Activated gamma-delta T cell treated with anti-CD3 and anti-CD28 coated beads, Interleukin-2, amount 50 U/mL, for 16 hours (primary cell): ENCODE measurements around the gene NRXN2.
"Not testable (repeated sequence)": the region's sequence is repeated elsewhere in the genome, so short reads cannot be mapped to it uniquely, and the experiment has no call there.

Experiments used
- DNase-seq: peaks from one replicate; pipeline ENCODE4 v3.0.0-alpha.2; 2020; ENCODE audit warnings: low read depth

Gene NRXN2

DNA sequence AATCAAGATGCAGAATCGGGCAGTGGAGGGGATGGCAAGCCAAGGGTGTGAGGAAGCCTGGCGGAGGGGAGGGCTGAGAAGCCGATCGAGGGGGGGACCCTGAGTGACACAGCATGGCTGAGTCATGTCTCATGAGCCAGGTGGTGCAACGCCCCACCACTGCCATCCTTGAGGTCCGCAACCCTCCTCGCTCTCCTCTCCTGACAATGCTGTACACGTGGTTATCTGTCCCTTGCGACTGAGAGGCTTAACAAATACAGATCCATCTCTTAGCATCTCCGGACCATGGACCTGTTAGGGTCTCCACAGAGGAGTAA is 117.8 kb downstream of the NRXN2 start:
- no peak for DNase-seq

- no peak for DNase-seq
Observed at GRCh38 chr11:64604458-64605243, 118.3 kb downstream of the NRXN2 start.

GRCh38 chr11:64603411-64604110 is 119.4 kb downstream of the NRXN2 start:
- DNase-seq = no peak

GRCh38 chr11:64602466-64603070 is 120.4 kb downstream of the NRXN2 start:
- no peak for DNase-seq

DNA sequence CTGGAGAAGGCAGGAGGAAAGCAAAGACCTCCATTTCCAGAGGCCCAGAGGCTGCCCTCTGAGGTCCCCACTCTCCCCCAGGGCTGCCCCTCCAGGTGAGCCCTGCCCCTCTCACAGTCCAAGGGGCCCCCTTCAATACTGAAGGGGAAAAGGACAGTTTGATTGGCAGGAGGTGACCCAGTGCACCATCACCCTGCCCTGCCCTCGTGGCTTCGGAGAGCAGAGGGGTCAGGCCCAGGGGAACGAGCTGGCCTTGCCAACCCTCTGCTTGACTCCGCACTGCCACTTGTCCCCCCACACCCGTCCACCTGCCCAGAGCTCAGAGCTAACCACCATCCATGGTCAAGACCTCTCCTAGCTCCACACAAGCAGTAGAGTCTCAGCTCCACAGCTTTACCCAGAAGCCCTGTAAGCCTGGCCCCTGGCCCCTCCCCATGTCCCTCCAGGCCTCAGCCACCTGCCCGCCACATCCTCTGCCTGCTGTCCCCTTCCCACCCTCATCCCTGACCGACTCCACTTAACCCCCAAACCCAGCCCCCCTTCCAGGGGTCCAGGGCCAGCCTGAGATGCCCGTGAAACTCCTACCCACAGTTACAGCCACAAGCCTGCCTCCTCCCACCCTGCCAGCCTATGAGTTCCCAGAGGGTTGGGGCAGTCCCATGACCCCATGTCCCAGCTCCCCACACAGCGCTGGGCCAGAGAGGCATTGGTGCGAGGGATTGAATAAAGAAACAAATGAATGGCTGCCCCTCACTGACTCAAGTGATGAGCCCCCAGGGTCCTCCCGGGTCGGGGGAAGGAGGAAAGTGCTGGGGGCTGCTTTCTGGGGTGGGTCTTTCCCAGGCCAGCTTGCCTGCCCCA is 121.2 kb downstream of the NRXN2 start:
- no peak for DNase-seq

GRCh38 chr11:64600281-64600992 is 122.6 kb downstream of the NRXN2 start:
- DNase-seq = no peak

GRCh38 chr11:64599698-64600211 is 123.2 kb downstream of the NRXN2 start:
- DNase-seq = no peak

GRCh38 chr11:64598797-64599697 is 124.0 kb downstream of the NRXN2 start:
- DNase-seq = no peak

DNA sequence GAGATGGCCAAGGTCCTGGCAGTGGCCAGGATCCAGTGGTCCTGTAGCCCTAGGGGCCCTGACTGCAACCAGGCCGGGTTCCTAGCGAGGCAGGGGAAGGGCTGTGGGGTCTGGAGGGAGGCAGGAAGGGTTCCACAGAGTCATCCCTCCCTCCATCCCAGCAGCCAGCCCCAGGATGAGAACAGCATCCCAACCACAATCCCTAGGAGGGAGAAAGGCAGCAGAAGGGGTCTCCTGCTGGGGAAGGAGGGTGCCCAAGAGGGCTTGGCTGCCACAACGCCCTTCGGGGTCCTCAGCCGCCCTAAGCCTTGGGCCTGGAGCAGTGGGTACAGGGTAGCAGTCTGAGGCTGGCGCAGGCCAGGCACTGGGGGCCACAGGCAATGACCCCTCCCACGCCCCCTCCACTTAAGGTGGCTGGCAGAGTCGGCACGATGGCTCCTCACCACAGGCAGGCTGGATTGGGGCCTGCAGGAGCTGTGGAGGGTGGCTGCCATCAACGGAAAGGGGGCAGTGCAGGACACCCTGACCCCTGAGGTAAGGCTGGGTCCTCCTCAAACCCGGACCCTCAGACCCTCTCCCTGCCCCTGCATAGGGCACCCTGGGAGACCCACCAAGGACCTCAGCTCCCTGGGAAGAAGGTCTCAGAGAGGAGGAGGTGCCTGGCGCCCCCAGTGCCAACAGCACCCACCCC is 124.7 kb downstream of the NRXN2 start:
- no peak for DNase-seq

GRCh38 chr11:64597671-64598101 is 125.3 kb downstream of the NRXN2 start:
- DNase-seq = no peak

DNA sequence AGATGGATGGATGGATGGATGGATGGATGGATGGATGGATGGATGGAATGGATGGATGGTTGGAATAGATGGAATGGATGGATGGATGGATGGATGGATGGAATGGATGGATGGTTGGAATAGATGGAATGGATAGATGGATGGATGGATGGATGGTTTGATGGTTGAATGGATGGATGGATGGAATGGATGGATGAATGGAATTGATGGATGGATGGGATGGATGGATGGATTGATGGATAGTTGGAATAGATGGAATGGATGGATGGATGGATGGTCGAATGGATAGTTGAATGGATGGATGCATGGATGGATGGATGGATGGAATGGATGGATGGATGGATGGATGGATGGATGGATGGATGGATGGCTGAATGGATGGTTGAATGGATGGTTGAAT is 127.1 kb downstream of the NRXN2 start:
- not testable (repeated sequence) for DNase-seq

DNA sequence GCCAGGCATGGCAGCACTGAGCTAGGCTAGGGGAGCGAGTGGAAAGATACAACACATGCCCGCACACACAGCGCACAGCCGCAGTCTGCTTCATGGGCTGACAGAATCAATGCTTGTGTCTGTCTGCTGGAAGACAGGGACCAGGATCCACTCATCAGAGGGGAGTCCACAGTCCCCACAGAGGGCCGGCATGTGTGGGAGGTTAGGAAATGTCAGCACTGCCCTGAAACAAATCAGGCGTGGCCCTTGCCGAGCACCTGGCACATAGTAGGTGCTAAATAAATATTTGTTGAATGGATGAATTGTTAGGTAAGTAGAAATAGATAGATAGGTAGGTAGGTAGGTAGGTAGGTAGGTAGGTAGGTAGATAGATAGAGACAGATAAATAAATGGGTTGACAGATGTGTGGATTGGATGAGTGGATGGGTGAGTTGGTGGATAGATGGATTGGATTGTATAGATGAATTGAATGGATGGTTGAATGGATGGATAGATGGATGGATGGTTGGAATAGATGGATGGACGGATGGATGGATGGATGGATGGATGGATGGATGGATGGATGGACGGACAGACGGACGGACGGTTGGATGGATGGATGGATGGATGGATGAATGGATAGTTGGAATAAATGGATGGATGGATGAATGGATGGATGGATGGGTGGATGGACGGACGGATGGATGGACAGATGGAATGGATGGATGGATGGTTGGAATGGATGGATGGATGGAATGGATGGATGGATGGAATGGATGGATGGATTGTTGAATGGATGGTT is 128.6 kb downstream of the NRXN2 start:
- no peak for DNase-seq

GRCh38 chr11:64593156-64594105 is 129.6 kb downstream of the NRXN2 start:
- DNase-seq = no peak

GRCh38 chr11:64592656-64593055 is 130.3 kb downstream of the NRXN2 start:
- no peak for DNase-seq

GRCh38 chr11:64592234-64592615 is 130.8 kb downstream of the NRXN2 start:
- no peak for DNase-seq

DNA sequence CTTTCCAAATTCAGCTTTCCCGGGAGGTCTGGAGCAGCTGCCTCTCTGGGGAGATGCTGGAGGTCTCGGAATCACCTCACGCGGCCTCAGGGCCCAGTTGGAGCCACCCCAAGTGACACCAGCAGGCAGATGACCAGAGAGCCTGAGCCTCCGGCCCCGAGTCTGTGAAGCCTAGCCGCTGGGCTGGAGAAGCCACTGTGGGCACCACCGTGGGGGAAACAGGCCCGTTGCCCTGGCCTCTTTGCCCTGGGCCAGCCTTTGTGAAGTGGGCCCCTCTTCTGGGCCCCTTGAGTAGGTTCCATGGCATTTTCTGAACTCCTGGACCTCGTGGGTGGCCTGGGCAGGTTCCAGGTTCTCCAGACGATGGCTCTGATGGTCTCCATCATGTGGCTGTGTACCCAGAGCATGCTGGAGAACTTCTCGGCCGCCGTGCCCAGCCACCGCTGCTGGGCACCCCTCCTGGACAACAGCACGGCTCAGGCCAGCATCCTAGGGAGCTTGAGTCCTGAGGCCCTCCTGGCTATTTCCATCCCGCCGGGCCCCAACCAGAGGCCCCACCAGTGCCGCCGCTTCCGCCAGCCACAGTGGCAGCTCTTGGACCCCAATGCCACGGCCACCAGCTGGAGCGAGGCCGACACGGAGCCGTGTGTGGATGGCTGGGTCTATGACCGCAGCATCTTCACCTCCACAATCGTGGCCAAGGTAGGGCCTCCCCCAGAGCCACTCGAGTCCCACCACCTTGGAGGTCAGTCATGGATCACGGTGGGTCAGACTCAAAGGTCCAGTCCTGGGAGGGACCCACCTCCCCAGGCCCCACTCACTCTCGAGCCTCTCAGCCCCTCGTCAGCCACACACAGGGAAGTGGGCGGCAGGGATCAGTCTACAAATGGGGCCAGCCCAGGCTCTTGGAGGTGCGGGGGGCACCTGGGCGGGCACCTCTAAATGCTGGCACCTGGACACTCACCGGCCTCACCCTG is 131.5 kb downstream of the NRXN2 start:
- no peak for DNase-seq
